GM21367 (cell line): ENCODE measurements around the gene LIF.

Source experiments
- ATAC-seq: cut with Tn5 transposase; IDR thresholded peaks from one replicate; pipeline ENCODE4 v1.9.1; 2021; ENCODE audit not compliant: unreplicated experiment

Gene LIF

DNA sequence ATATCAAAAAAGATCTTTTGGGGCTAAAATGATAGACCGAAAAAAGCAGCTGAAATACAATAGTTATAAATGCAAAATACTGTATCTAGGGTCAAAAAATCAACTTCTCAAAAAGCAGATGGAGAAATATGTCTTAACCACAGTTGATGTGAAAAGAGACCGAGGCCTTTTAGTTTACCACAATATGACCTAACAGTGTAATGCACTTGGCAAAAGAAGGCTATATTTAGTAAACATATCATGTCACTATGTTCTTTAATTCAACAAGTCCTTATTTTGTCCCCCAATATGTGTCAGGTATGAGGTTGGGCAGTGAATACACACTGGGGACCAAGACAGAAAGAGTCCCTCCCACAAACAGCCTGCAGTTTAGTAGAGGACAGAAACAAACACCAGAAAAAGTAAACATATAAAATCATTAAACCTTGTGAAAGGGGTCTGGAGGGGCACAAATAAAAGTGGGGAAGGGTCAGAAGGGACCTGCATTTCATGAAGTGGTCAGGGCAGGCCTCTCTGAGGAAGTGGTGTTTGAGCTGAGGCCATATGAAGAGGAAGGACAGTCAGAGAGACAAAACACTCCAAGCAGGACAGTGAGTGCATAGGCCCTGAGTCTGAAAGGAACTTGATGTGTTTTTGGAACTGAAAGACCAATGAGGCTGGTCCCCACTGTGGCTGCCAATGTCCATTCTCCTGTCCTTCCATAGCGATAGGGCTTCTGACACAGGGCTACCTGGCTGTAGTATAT, 53.4 kb downstream of the LIF start:
- ATAC-seq, result no peak

DNA sequence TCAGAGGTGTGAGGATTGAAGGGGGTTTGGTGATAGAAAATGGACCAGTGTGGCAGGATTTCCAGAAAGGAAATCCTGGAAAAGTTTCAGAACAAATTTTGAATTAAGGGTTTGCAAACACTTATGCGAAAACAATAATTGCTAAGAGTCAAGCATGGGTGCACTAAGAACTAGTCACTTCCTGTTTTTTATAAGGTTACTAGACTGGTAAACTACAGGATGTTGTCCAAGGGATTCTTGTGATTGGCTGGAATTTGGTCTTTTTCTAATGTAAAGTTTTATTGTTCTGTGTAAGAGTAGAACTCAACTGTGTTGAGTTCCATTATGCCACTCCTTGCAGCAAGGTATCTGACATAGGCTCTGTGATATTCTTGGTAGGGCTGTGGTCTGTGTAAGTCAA, 54.1 kb downstream of the LIF start:
- no peak for ATAC-seq

DNA sequence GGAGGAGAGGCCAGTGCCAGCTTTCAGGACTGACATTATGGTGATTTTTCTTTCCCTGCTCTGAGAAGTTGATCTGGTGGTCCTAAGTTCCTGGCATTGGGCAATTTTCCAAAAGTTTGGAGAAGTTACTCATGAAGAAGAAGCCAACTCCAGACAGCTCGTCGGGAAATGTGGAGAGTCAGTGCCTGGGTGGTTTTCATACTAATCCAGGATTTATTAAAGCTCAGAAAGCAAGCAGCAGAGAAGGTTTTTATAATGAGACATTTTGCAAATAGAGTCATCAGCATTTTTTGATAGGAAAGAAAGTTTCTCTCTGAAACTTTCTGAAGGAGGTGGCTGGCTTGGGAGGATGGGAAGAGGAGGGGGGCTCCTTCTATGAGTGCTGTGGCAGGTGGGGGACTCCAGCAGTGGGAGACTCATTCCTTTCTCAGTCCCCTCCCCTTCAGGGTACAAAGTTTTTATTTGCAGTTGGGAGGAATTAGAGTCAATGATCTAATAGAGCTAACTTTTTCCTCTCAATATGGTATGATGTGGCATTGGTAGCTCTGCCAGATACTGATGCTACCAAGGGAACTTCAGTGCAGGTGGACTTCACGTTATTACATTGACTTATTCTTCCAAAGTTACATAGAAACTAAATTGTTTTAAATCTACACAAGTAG, 55.4 kb downstream of the LIF start:
- ATAC-seq, result no peak

DNA sequence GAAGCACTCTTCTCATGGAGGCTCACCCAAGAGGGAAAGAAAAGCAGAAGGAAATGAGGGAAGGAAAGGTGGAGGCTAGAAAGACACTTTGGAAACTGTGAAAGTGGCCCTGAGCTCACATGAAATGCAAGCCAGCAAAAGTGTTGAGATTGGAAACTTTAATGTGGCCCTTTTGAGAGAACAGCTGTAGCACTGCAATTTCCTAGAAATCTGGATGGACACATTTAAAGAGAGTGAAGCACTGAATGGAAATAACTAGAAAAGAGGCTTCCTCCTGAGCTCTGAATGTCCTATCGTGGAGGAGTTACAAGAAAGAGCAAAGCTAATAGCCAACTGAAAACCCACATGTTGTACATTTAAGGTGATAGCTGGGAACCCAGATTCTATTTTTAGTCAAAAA, 56.0 kb downstream of the LIF start:
- no peak for ATAC-seq
